Measurements from ENCODE around the gene EEF1G. TPM values are rescaled to one million over a fixed set of nuclear protein-coding genes. Genes with fewer than 3 reads are reported as not detected.
A peak's percentile ranks its signal among the peaks of the same experiment; 100 is the strongest.

Gene EEF1G
- total RNA-seq, 1 donor from 2014 or later, result 1,747 TPM

DNA sequence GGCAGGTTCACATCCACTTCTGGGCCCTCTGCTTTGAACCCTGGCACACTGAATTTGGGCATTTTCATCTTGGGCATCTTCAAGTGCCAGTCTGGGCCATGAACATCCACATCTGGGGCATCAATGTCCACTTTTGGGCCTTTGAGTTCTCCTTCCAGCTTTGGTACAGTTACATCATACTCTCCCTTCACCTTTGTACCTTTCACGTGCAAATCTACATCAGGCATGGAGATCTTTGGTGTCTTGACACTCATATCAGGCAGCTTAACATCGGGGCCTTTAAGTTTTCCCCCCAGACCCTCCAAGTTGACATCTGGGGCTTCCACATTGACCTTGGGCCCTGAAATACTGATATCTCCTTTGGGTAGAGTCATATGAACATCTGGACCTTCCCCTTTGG is 41.6 kb downstream of the EEF1G start:
- DNase-seq (ENCODE audit: low spot score in 2 of 2, unreplicated experiment in 2 of 2), result no peak
- Mint-ChIP-seq H3K27ac (no peak overlapping the region), H3K9me3 (peaks cover 54% of the 10 kb centered on the region), H3K36me3 (peaks cover 84% of the 10 kb centered on the region), H3K4me3 (no peak overlapping the region), H3K27me3 (ENCODE audit: low read depth) (no peaks in the 10 kb centered on the region), H3K4me1 (no peaks in the 10 kb centered on the region)
- TF ChIP-seq, protein P1, sequence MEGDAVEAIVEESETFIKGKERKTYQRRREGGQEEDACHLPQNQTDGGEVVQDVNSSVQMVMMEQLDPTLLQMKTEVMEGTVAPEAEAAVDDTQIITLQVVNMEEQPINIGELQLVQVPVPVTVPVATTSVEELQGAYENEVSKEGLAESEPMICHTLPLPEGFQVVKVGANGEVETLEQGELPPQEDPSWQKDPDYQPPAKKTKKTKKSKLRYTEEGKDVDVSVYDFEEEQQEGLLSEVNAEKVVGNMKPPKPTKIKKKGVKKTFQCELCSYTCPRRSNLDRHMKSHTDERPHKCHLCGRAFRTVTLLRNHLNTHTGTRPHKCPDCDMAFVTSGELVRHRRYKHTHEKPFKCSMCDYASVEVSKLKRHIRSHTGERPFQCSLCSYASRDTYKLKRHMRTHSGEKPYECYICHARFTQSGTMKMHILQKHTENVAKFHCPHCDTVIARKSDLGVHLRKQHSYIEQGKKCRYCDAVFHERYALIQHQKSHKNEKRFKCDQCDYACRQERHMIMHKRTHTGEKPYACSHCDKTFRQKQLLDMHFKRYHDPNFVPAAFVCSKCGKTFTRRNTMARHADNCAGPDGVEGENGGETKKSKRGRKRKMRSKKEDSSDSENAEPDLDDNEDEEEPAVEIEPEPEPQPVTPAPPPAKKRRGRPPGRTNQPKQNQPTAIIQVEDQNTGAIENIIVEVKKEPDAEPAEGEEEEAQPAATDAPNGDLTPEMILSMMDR (IDR thresholded peaks at IDR 0.05; ENCODE audit: unreplicated experiment), result no peak

DNA sequence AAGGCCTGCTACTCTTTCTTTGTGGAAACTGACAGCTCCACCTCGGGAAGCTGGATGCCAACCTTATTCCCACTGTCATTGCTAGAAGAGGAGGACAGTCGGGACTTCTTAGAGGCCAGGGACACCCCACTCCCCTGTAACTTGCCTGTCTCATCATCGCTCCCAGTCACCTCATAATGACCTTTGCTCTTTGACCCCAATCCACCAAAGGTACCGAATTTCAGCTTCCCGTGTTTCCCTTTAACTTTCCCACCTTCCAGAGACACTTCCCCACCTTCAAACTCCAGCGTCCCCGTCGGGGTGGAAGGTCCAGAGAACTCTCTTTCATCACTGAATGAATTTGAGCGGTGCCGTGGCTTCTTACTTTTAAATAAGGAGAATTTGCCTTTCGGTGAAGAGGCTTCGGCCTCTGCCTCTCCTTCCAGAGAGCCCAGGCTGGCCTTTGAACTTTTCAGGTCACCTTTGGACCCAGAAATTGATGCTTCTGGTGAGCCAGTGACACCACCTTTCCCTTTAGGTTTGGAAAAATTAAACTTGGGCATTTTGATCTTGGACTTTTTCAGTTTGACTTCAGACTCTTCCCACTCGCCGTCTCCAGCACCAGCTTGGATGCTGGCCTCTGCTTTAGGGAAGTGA is 56.8 kb downstream of the EEF1G start:
- H3K36me3 Mint-ChIP-seq, result peaks cover 51% of the 10 kb centered on the region
- no peaks in the 10 kb centered on the region for H3K4me1 Mint-ChIP-seq
- TF ChIP-seq, protein P1 (IDR thresholded peaks at IDR 0.05; ENCODE audit: unreplicated experiment), result no peak
- DNase-seq (ENCODE audit: low spot score in 2 of 2, unreplicated experiment in 2 of 2), result no peak
- H3K4me3 Mint-ChIP-seq, result no peak overlapping the region
- H3K27ac Mint-ChIP-seq, result no peak overlapping the region
- peaks cover 3% of the 10 kb centered on the region for H3K9me3 Mint-ChIP-seq
- no peaks in the 10 kb centered on the region for H3K27me3 Mint-ChIP-seq (ENCODE audit: low read depth)

DNA sequence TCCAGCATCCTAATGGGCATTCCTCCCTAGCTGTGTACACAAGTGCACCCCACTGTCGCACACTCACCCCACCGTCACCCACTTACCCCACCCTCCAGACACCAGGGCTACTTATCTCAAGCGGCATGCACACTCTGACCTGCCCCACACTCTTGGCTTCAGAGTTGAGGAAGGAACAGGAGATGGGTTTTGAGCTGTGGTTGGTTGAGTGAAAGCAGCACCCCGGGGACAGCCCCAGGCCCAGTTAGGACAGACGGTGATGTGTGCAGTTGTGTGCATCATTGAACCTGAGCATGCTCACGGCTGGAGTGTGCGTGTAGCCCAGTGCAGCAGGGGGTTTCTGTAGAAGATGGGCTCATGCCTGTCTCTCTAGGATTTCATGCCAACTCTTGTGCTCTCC is 59.5 kb downstream of the EEF1G start:
- DNase-seq (ENCODE audit: low spot score in 2 of 2, unreplicated experiment in 2 of 2), result no peak
- Mint-ChIP-seq H3K9me3 (no peaks in the 10 kb centered on the region), H3K36me3 (peaks cover 25% of the 10 kb centered on the region), H3K27ac (no peak overlapping the region), H3K4me1 (no peaks in the 10 kb centered on the region), H3K4me3 (no peak overlapping the region), H3K27me3 (ENCODE audit: low read depth) (no peaks in the 10 kb centered on the region)
- TF ChIP-seq, protein P1 (IDR thresholded peaks at IDR 0.05; ENCODE audit: unreplicated experiment), result no peak

DNA sequence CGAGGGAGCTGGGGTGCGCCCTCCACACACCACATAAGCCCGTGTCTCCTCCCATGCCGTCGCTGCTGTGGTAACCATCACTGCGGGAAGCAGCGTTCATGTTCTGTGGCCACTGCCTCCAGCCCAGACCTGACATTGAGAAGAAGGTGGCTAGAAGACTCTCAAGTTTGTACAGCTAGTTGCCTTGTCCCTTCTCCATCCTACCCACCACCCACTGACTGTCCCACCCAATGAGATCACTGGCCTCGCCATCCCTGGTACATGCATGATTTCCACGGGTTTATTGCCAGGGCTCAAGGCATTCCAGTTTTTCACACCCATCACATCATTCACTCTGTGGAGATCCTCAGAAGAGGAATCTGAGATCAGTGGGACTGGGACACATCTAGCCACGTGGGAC is 60.1 kb downstream of the EEF1G start:
- Mint-ChIP-seq H3K9me3 (no peaks in the 10 kb centered on the region), H3K36me3 (peaks cover 21% of the 10 kb centered on the region), H3K4me3 (no peak overlapping the region), H3K27me3 (ENCODE audit: low read depth) (no peaks in the 10 kb centered on the region), H3K27ac (no peak overlapping the region), H3K4me1 (peaks cover 4% of the 10 kb centered on the region)
- TF ChIP-seq, protein P1 (IDR thresholded peaks at IDR 0.05; ENCODE audit: unreplicated experiment), result no peak
- DNase-seq (ENCODE audit: low spot score in 2 of 2, unreplicated experiment in 2 of 2), result no peak

DNA sequence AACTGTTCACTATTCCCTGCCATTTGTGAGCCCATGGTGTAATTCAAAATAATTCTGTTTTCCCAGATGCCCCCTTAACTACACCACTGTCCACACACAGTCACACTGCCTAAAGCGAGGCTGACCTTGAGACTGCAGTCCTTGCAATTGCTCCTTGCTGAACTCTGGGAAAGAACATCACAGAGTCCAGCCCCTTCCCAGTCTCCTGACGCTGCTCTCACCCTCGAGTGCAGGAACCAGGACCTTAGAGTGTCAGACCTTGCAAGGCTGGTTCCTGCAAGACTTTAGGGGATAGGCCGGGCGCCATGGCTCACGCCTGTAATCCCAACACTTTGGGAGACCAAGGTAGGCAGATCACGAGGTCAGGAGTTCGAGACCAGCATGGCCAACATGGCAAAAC is 60.7 kb downstream of the EEF1G start:
- H3K36me3 Mint-ChIP-seq, result peaks cover 15% of the 10 kb centered on the region
- no peaks in the 10 kb centered on the region for H3K27me3 Mint-ChIP-seq (ENCODE audit: low read depth)
- TF ChIP-seq, protein P1 (IDR thresholded peaks at IDR 0.05; ENCODE audit: unreplicated experiment), result no peak
- no peaks in the 10 kb centered on the region for H3K9me3 Mint-ChIP-seq
- H3K4me1 Mint-ChIP-seq, result peaks cover 9% of the 10 kb centered on the region
- peak overlapping the region; percentile 33 for H3K27ac Mint-ChIP-seq
- no peak overlapping the region for H3K4me3 Mint-ChIP-seq
- no peak for DNase-seq (ENCODE audit: low spot score in 2 of 2, unreplicated experiment in 2 of 2)

Small RNAs within 50 kb of the gene (microRNA-seq; reads per million reads assigned to microRNA genes)
- 2.3 reads per million for gene MIR6747

Other genes with a start within 250 kb of the EEF1G start
- 6.5 to 7.5 TPM (median 6.7 TPM) in 3 replicates for gene ASRGL1, start 236.4 kb downstream of the EEF1G start, total RNA-seq
- gene SCGB1A1, start 154.9 kb downstream of the EEF1G start, total RNA-seq, result not detected in 3 replicates
- 456 to 481 TPM (median 480 TPM) in 3 replicates for gene AHNAK, start 27.1 kb downstream of the EEF1G start, total RNA-seq
- 23.7 to 26.0 TPM (median 24.2 TPM) in 3 replicates for gene TUT1, start 17.6 kb upstream of the EEF1G start, total RNA-seq
- gene MTA2, start 28.0 kb upstream of the EEF1G start, total RNA-seq, result 121 to 126 TPM (median 124 TPM) in 3 replicates
- 52.2 to 54.3 TPM (median 53.3 TPM) in 3 replicates for gene EML3, start 38.9 kb upstream of the EEF1G start, total RNA-seq
- gene ROM1, start 39.4 kb upstream of the EEF1G start, total RNA-seq, result 1.7 to 2.5 TPM (median 1.8 TPM) in 3 replicates
- 48.1 to 56.4 TPM (median 52.6 TPM) in 3 replicates for gene B3GAT3, start 48.1 kb upstream of the EEF1G start, total RNA-seq
- 324 to 342 TPM (median 334 TPM) in 3 replicates for gene GANAB, start 72.7 kb upstream of the EEF1G start, total RNA-seq
- 21.0 to 22.3 TPM (median 21.1 TPM) in 3 replicates for gene INTS5, start 79.4 kb upstream of the EEF1G start, total RNA-seq
- 44.9 to 47.5 TPM (median 47.0 TPM) in 3 replicates for gene C11orf98, start 91.3 kb upstream of the EEF1G start, total RNA-seq
- gene CSKMT, start 91.4 kb upstream of the EEF1G start, total RNA-seq, result 17.1 to 20.6 TPM (median 18.7 TPM) in 3 replicates
- gene UQCC3, start 97.8 kb upstream of the EEF1G start, total RNA-seq, result 7.3 to 8.4 TPM (median 8.0 TPM) in 3 replicates
- 8.3 to 11.6 TPM (median 9.8 TPM) in 3 replicates for gene LBHD1, start 98.4 kb upstream of the EEF1G start, total RNA-seq
- 112 to 119 TPM (median 118 TPM) in 3 replicates for gene UBXN1, start 105.2 kb upstream of the EEF1G start, total RNA-seq
- 1.6 to 2.3 TPM (median 1.7 TPM) in 3 replicates for gene LRRN4CL, start 115.6 kb upstream of the EEF1G start, total RNA-seq
- gene BSCL2, start 133.5 kb upstream of the EEF1G start, total RNA-seq, result 56.9 to 61.4 TPM (median 58.3 TPM) in 3 replicates
- gene GNG3, start 133.8 kb upstream of the EEF1G start, total RNA-seq, result 0.60 to 1.5 TPM (median 0.97 TPM) in 3 replicates
- gene HNRNPUL2, start 153.6 kb upstream of the EEF1G start, total RNA-seq, result 60.3 to 62.0 TPM (median 61.5 TPM) in 3 replicates
- gene TTC9C, start 154.6 kb upstream of the EEF1G start, total RNA-seq, result 39.8 to 46.0 TPM (median 41.7 TPM) in 3 replicates
- 11.6 to 14.7 TPM (median 13.2 TPM) in 3 replicates for gene ZBTB3, start 180.3 kb upstream of the EEF1G start, total RNA-seq
- gene POLR2G, start 187.7 kb upstream of the EEF1G start, total RNA-seq, result 84.0 to 89.2 TPM (median 85.2 TPM) in 3 replicates
- 40.2 to 42.9 TPM (median 42.8 TPM) in 3 replicates for gene TAF6L, start 197.5 kb upstream of the EEF1G start, total RNA-seq
- 31.3 to 33.9 TPM (median 32.6 TPM) in 3 replicates for gene TMEM179B, start 213.5 kb upstream of the EEF1G start, total RNA-seq
- 17.4 to 21.4 TPM (median 19.2 TPM) in 3 replicates for gene TMEM223, start 218.1 kb upstream of the EEF1G start, total RNA-seq
- 108 to 111 TPM (median 110 TPM) in 3 replicates for gene NXF1, start 231.5 kb upstream of the EEF1G start, total RNA-seq

Data from mesothelial cell of epicardium (in vitro differentiated cells).